ENCODE data around the gene FERMT1.

DNA sequence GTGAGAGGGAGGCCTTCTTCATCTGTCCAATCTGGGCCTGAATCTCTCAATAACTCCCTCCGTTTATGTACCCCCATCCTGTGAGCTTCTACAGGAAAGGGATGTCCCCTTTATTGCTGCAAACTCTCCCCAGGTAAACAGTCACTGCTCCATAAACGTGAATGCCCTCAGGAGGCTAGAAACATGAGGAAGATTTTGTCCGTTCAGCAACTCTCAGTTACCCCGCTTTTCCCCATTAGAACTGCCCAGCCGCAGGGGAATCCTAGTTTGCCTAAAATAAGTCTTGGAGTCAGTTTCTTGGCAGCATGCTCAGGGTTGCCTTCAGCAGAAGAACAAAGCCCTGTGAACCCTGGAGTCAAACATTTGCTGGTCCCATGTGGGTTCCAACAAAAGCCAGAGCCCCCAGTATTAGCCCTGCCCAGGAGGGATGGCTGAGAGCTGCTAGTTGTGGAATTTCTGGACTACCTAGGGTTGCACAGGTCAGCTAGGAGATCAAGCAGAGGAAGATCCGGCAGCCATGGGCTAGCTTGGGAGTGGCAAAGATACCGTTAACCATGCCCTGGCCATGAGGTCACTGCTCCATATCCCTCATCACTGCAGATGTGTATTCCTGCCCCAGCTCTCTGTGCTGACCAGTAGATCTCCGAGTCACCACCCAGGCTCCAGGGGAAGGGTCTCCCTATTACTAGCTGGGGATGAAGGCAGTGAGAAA, 69.6 kb downstream of the FERMT1 start:
- TF ChIP-seq, protein P1, sequence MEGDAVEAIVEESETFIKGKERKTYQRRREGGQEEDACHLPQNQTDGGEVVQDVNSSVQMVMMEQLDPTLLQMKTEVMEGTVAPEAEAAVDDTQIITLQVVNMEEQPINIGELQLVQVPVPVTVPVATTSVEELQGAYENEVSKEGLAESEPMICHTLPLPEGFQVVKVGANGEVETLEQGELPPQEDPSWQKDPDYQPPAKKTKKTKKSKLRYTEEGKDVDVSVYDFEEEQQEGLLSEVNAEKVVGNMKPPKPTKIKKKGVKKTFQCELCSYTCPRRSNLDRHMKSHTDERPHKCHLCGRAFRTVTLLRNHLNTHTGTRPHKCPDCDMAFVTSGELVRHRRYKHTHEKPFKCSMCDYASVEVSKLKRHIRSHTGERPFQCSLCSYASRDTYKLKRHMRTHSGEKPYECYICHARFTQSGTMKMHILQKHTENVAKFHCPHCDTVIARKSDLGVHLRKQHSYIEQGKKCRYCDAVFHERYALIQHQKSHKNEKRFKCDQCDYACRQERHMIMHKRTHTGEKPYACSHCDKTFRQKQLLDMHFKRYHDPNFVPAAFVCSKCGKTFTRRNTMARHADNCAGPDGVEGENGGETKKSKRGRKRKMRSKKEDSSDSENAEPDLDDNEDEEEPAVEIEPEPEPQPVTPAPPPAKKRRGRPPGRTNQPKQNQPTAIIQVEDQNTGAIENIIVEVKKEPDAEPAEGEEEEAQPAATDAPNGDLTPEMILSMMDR (IDR thresholded peaks at IDR 0.05; ENCODE audit: borderline replicate concordance, extremely low read depth, low read length, poor library complexity, severe bottlenecking): no peak
- TF ChIP-seq EZH2 (IDR thresholded peaks at IDR 0.05; ENCODE audit: borderline replicate concordance, low read depth, low read length, severe bottlenecking): no peak
